ENCODE results near the gene FCRL4.
"Not testable (repeated sequence)": the region's sequence is repeated elsewhere in the genome, so short reads cannot be mapped to it uniquely, and the experiment has no call there.

- TF ChIP-seq CTCF (IDR thresholded peaks at IDR 0.05); ZFX (IDR thresholded peaks at IDR 0.05; ENCODE audit: borderline replicate concordance): not testable (repeated sequence)
Observed at GRCh38 chr1:157548081-157548480, 49.8 kb downstream of the FCRL4 start.

Data from 22Rv1 (cell line).